ENCODE results near the gene PGAP2.
"Not testable (repeated sequence)": the region's sequence is repeated elsewhere in the genome, so short reads cannot be mapped to it uniquely, and the experiment has no call there.

PGAP2 gene

GRCh38 chr11:3860375-3860774 lies 52.0 kb downstream of the PGAP2 start:
- H3K27ac ChIP-seq (replicated peaks): no peak overlapping the region
- no peaks in the 10 kb centered on the region for H3K27me3 ChIP-seq (ENCODE audit: insufficient read depth, poor library complexity, severe bottlenecking)
- H3K4me3 ChIP-seq (replicated peaks; ENCODE audit: insufficient read depth, low read length): no peak overlapping the region
- TF ChIP-seq, protein P1, sequence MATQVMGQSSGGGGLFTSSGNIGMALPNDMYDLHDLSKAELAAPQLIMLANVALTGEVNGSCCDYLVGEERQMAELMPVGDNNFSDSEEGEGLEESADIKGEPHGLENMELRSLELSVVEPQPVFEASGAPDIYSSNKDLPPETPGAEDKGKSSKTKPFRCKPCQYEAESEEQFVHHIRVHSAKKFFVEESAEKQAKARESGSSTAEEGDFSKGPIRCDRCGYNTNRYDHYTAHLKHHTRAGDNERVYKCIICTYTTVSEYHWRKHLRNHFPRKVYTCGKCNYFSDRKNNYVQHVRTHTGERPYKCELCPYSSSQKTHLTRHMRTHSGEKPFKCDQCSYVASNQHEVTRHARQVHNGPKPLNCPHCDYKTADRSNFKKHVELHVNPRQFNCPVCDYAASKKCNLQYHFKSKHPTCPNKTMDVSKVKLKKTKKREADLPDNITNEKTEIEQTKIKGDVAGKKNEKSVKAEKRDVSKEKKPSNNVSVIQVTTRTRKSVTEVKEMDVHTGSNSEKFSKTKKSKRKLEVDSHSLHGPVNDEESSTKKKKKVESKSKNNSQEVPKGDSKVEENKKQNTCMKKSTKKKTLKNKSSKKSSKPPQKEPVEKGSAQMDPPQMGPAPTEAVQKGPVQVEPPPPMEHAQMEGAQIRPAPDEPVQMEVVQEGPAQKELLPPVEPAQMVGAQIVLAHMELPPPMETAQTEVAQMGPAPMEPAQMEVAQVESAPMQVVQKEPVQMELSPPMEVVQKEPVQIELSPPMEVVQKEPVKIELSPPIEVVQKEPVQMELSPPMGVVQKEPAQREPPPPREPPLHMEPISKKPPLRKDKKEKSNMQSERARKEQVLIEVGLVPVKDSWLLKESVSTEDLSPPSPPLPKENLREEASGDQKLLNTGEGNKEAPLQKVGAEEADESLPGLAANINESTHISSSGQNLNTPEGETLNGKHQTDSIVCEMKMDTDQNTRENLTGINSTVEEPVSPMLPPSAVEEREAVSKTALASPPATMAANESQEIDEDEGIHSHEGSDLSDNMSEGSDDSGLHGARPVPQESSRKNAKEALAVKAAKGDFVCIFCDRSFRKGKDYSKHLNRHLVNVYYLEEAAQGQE (IDR thresholded peaks at IDR 0.05; ENCODE audit: insufficient replicate concordance, low read depth): no peak
- no peak for DNase-seq (ENCODE audit: low read depth in 1 of 2, low spot score in 1 of 2)

DNA sequence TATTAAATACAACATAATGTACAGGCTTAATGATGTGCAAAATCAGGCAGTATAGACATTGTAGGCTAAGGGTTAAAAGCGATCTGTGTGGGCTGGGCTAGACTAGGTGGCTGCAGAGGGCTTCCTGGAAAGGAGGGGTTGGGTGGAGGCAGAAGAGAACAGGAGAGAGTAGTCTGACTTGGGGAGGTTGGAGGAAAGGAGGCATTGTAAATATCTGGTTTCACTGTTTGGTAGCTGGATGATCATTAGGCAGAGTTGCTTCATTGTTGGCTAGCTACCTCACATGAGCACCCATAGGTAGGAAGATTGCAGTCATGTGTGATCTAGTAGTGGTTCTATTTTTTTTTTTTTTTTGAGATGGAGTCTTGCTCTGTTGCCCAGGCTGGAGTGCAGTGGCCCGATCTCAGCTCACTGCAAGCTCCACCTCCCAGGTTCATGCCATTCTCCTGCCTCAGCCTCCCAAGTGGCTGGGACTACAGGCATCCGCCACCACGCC lies 52.6 kb downstream of the PGAP2 start:
- H3K27me3 ChIP-seq (ENCODE audit: insufficient read depth, poor library complexity, severe bottlenecking); H3K4me3 ChIP-seq (replicated peaks; ENCODE audit: insufficient read depth, low read length): not testable (repeated sequence)
- DNase-seq (ENCODE audit: low read depth in 1 of 2, low spot score in 1 of 2): peak in 1 of 2 experiments; percentile 32
- peak overlapping the region; percentile 13; the same call in 1 of the 2 replicates for H3K27ac ChIP-seq (replicated peaks)

GRCh38 chr11:3861683-3862082 lies 53.3 kb downstream of the PGAP2 start:
- peak in 1 of 2 experiments; percentile 72 for DNase-seq (ENCODE audit: low read depth in 1 of 2, low spot score in 1 of 2)
- H3K27ac ChIP-seq (replicated peaks): peak overlapping the region; percentile 35
- TF ChIP-seq SPI1 (IDR thresholded peaks at IDR 0.05; ENCODE audit: borderline replicate concordance, low read depth) (peak; percentile 20; the same call in 1 of the 2 replicates), POLR2AphosphoS5 (IDR thresholded peaks at IDR 0.05; ENCODE audit: low read depth) (no peak), GABPA (IDR thresholded peaks at IDR 0.05; ENCODE audit: low read depth) (no peak), CTCF (IDR thresholded peaks at IDR 0.05; ENCODE audit: insufficient read depth, low read length) (no peak)
- TF ChIP-seq, protein P1 (IDR thresholded peaks at IDR 0.05; ENCODE audit: insufficient replicate concordance, low read depth): no peak
- no peaks in the 10 kb centered on the region for H3K27me3 ChIP-seq (ENCODE audit: insufficient read depth, poor library complexity, severe bottlenecking)
- no peak overlapping the region for H3K4me3 ChIP-seq (replicated peaks; ENCODE audit: insufficient read depth, low read length)

GRCh38 chr11:3865388-3866193 lies 57.2 kb downstream of the PGAP2 start:
- Histone ChIP-seq H3K27ac (replicated peaks) (peak overlapping the region; percentile 59), H3K4me3 (replicated peaks; ENCODE audit: insufficient read depth, low read length) (no peak overlapping the region), H3K27me3 (ENCODE audit: insufficient read depth, poor library complexity, severe bottlenecking) (no peaks in the 10 kb centered on the region)
- peak in 1 of 2 experiments; percentile 32 for DNase-seq (ENCODE audit: low read depth in 1 of 2, low spot score in 1 of 2)
- TF ChIP-seq, protein P1 (IDR thresholded peaks at IDR 0.05; ENCODE audit: insufficient replicate concordance, low read depth): no peak
- TF ChIP-seq POLR2AphosphoS5 (IDR thresholded peaks at IDR 0.05; ENCODE audit: low read depth): no peak
